Neural progenitor cell (in vitro differentiated cells): Measurements from ENCODE around the gene C9orf50.
"Not testable (repeated sequence)": the region's sequence is repeated elsewhere in the genome, so short reads cannot be mapped to it uniquely, and the experiment has no call there.

ENCODE experiments used
- CTCF ChIP-seq: fragments of 200-600 bp; sonication (generic); IDR thresholded peaks from 2 replicates; pipeline ENCODE4 v1.5.1; 2017; ENCODE audit warnings: antibody characterized with exemption, mild to moderate bottlenecking
- EZH2 ChIP-seq: fragments of 200-600 bp; sonication (generic); IDR thresholded peaks from 2 replicates; pipeline ENCODE4 v1.6.1; 2017; ENCODE audit warnings: antibody characterized with exemption, mild to moderate bottlenecking, moderate library complexity

- TF ChIP-seq CTCF, EZH2: not testable (repeated sequence)
Observed at GRCh38 chr9:129636343-129636742, 15.4 kb upstream of the C9orf50 start.
